Esophagus muscularis mucosa (tissue), 4 donors: ENCODE measurements around the gene EMC10. TPM values are rescaled to one million over a fixed set of nuclear protein-coding genes. Genes with fewer than 3 reads are reported as not detected.
"Not testable (repeated sequence)": the region's sequence is repeated elsewhere in the genome, so short reads cannot be mapped to it uniquely, and the experiment has no call there.

Source experiments
- DNase-seq: peaks from one replicate; pipeline ENCODE4 v3.0.0-alpha.2; 2017; ENCODE audit errors: extremely low spot score
- H3K27ac ChIP-seq, 4 donors: fragments of 200-600 bp; sonication (generic); replicated peaks in 1 of 4; 1 replicate in 3 of 4; 2 replicates in 1 of 4; pipeline ENCODE4 v1.5.1; 2016 to 2019; ENCODE audit warnings: mild to moderate bottlenecking in 1 of 4
- H3K27me3 ChIP-seq, 4 donors: fragments of 200-600 bp; sonication (generic); one replicate each; pipeline versions ENCODE4 v1.5.1 to v1.6.0; 2016 to 2019
- H3K36me3 ChIP-seq, 4 donors: fragments of 200-600 bp; sonication (generic); one replicate each; pipeline ENCODE4 v1.5.1; 2016 to 2019
- H3K4me1 ChIP-seq, 4 donors: fragments of 200-600 bp; sonication (generic); one replicate each; pipeline ENCODE4 v1.5.1; 2016 to 2019
- H3K4me3 ChIP-seq, 4 donors: fragments of 200-600 bp; sonication (generic); 1 replicate in 2 of 4; 2 replicates in 2 of 4; pipeline ENCODE4 v1.5.1; 2016 to 2019; ENCODE audit warnings: mild to moderate bottlenecking in 4 of 4, moderate library complexity in 1 of 4
- H3K9me3 ChIP-seq, 4 donors: fragments of 200-600 bp; sonication (generic); 1 replicate in 3 of 4; 2 replicates in 1 of 4; pipeline ENCODE4 v1.5.1; 2016 to 2019
- EP300 ChIP-seq: sonication (generic); formaldehyde crosslinking; IDR thresholded peaks from one replicate; pipeline ENCODE4 v1.6.1; 2017; ENCODE audit warnings: antibody characterized with exemption
- POLR2A ChIP-seq: fragments of 450-650 bp; IDR thresholded peaks from one replicate; pipeline ENCODE4 v1.6.1; 2017; ENCODE audit warnings: antibody characterized with exemption, moderate library complexity, mild to moderate bottlenecking, low read depth
- POLR2AphosphoS5 ChIP-seq, 2 donors: sonication (generic); formaldehyde crosslinking; IDR thresholded peaks; one replicate each; pipeline ENCODE4 v1.6.1; 2017; ENCODE audit warnings: antibody characterized with exemption in 2 of 2
- WGBS: methylation state at CpG from one replicate; pipeline ENCODE4 v1.1.5; 2018; 5-methylcytosine and 5-hydroxymethylcytosine counted together
- intact Hi-C: fragments of 100-400 bp; cut with DNase I; formaldehyde crosslinking; loops from one replicate; pipeline ENCODE4 v1.15.1; 2023
- total RNA-seq, 4 donors: library from RNA; depleted of rRNA; stranded (reverse); fragments of >200 nt; gene quantifications; one replicate each; pipeline versions ENCODE4 v1.1.0 to v1.2.1, GENCODE V29; 2016
- TF ChIP-seq, protein P1 (sequence below), 3 experiments: fragments of 200-600 bp in 2 of 3; fragments of 450-650 bp in 1 of 3; sonication (generic) in 2 of 3; IDR thresholded peaks; one replicate each; pipeline ENCODE4 v1.5.1; 2017 to 2019; ENCODE audit warnings: antibody characterized with exemption in 3 of 3, mild to moderate bottlenecking in 2 of 3, moderate library complexity in 1 of 3

The EMC10 gene
- total RNA-seq, 4 donors from 2014 or later = 41.1 to 79.1 (median 59.7) TPM

DNA sequence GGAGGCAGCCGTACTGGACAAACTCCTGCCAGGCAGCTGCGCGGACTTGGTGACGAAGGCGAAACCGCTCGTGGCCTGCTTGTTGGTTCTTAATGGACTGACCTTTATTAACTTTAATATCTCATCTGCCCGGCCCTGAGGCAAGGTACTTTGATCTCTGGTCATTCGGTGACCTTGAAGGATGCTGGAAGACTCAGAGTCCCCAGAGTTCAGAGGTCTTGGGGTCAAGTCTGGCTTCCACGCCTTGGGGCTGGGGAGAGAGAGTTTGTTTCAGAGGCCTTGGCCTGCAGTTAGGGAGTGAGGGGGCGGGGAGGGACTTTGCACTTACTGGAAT is 9.6 kb upstream of the EMC10 start:
- WGBS = 82% methylated on average over 11 of the region's 11 CpGs
- Histone ChIP-seq H3K27ac (no peak overlapping the region), H3K9me3 (no peaks in the 10 kb centered on the region), H3K27me3 (peaks cover 0 to 65% (median 0%) of the 10 kb centered on the region in 4 donors), H3K4me3 (no peak overlapping the region), H3K36me3 (no peaks in the 10 kb centered on the region), H3K4me1 (no peaks in the 10 kb centered on the region)
- DNase-seq = no peak
- intact Hi-C loops = no loop called here
- no peak for TF ChIP-seq EP300
- TF ChIP-seq POLR2AphosphoS5 (IDR thresholded peaks at IDR 0.05) = no peak
- TF ChIP-seq POLR2A = no peak
- TF ChIP-seq, protein P1, sequence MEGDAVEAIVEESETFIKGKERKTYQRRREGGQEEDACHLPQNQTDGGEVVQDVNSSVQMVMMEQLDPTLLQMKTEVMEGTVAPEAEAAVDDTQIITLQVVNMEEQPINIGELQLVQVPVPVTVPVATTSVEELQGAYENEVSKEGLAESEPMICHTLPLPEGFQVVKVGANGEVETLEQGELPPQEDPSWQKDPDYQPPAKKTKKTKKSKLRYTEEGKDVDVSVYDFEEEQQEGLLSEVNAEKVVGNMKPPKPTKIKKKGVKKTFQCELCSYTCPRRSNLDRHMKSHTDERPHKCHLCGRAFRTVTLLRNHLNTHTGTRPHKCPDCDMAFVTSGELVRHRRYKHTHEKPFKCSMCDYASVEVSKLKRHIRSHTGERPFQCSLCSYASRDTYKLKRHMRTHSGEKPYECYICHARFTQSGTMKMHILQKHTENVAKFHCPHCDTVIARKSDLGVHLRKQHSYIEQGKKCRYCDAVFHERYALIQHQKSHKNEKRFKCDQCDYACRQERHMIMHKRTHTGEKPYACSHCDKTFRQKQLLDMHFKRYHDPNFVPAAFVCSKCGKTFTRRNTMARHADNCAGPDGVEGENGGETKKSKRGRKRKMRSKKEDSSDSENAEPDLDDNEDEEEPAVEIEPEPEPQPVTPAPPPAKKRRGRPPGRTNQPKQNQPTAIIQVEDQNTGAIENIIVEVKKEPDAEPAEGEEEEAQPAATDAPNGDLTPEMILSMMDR (IDR thresholded peaks at IDR 0.05) = no peak

DNA sequence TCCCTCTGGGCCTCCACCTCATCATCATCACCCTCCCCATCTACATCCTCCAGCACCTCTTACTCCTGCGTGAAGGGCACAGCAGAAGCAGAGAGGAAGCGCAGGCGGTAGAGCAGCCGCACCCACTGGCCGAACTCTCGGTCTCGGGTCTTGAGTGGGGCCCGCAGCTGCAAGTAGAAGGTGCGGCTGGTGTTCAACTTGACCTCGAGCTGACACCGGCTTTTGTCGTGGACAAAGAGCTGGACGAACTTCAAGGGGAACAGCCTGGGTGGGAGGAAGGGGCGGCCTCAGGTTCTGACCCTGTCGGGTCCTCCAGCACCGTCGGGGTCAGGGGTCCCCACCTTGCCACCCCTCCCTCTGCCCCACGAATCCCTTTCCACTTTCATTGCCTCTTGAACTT is 8.7 kb upstream of the EMC10 start:
- intact Hi-C loops = no loop called here
- H3K27me3 ChIP-seq = peaks cover 0 to 56% (median 0%) of the 10 kb centered on the region in 4 donors

DNA sequence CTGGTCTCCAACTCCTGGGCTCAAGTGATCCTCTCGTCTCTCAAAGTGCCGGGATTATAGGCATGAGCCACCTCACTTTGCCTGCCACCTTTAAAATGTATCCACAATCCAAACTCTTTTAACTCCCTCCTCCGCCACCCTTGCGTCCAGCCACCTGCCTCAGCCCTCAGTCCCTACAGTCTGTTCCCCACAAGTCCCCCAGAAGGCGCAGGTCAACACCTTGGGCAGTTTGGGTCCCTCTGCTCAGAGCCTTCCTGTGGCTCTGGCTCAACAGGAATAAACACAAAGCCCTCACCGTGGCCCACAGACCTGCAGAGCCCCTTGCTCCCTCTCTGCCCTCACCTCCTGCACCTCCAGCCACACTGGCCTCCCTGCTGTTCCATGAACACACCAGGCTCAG is 7.5 kb upstream of the EMC10 start:
- no peaks in the 10 kb centered on the region for H3K4me1 ChIP-seq
- H3K36me3 ChIP-seq = no peaks in the 10 kb centered on the region
- intact Hi-C loops = no loop called here
- WGBS = 88% methylated on average over 6 of the region's 6 CpGs
- DNase-seq = no peak
- peaks cover 0 to 46% (median 0%) of the 10 kb centered on the region in 4 donors for H3K27me3 ChIP-seq
- H3K27ac ChIP-seq = no peak overlapping the region
- H3K9me3 ChIP-seq = no peaks in the 10 kb centered on the region
- TF ChIP-seq, protein P1 (IDR thresholded peaks at IDR 0.05) = no peak
- TF ChIP-seq POLR2AphosphoS5 (IDR thresholded peaks at IDR 0.05) = no peak
- no peak overlapping the region for H3K4me3 ChIP-seq

More for the DNA sequence above, 8.7 kb upstream of the EMC10 start:
- Histone ChIP-seq H3K4me1 (no peaks in the 10 kb centered on the region), H3K36me3 (no peaks in the 10 kb centered on the region), H3K9me3 (no peaks in the 10 kb centered on the region), H3K27ac (no peak overlapping the region), H3K4me3 (no peak overlapping the region)
- no peak for TF ChIP-seq POLR2A
- TF ChIP-seq, protein P1 (IDR thresholded peaks at IDR 0.05) = no peak
- no peak for TF ChIP-seq EP300
- TF ChIP-seq POLR2AphosphoS5 (IDR thresholded peaks at IDR 0.05) = no peak
- WGBS = 81% methylated on average over 18 of the region's 18 CpGs
- no peak for DNase-seq

DNA sequence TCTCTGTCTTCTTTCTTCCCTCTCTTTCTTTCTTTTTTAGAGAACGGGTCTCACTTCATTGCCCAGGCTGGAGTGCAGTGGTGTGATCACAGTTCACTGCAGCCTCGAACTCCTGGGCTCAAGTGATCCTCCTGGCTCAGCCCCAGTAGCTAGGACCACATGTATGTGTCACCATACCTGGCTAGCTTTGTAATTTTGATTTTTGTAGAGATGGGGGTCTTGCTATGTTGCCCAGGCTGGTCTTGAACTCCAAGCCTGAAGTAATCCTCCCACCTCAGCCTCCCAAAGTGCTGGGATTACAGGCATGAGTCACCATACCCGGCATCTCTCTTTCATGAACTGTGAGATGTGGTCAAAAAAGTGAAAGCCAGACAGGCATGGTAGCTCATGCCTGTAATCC is 3.0 kb upstream of the EMC10 start:
- 80% methylated on average over 3 of the region's 3 CpGs for WGBS
- H3K9me3 ChIP-seq, H3K36me3 ChIP-seq, H3K4me3 ChIP-seq, H3K27ac ChIP-seq, intact Hi-C loops, DNase-seq: not testable (repeated sequence)
- peaks cover 0 to 16% (median 0%) of the 10 kb centered on the region in 4 donors for H3K27me3 ChIP-seq
- H3K4me1 ChIP-seq = peaks cover 16 to 23% (median 17%) of the 10 kb centered on the region in 4 donors

DNA sequence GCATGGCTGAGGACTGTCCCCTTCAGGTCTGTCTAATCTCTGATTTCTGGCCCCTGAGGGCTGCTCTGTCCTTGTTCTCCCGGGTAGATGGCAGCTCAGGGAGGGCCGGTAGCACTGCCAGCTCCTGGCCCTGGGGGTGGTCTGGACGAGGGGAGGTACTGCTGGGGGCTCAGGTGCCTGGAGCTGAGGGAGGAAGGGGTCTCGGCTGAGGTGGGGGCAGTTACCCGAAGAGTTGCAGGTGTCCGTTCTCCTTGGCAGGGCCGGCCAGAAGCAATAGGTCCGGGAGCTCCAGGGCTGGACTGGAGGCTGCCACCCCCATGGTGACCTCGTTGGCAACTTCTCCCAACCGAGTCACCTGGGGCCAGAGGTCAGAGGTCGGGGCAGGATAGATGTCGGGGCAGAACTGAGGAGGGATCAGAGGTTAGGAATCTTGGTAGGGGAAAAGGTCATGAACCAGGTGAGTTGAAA is 1.2 kb upstream of the EMC10 start:
- peaks cover 9 to 19% (median 18%) of the 10 kb centered on the region in 4 donors for H3K36me3 ChIP-seq
- TF ChIP-seq EP300 (no peak), POLR2A (no peak), POLR2AphosphoS5 (IDR thresholded peaks at IDR 0.05) (no peak)
- TF ChIP-seq, protein P1 (IDR thresholded peaks at IDR 0.05) = no peak
- peaks cover 18 to 34% (median 24%) of the 10 kb centered on the region in 4 donors for H3K4me1 ChIP-seq
- WGBS = 84% methylated on average over 11 of the region's 12 CpGs
- H3K9me3 ChIP-seq = no peaks in the 10 kb centered on the region
- DNase-seq = no peak
- no peaks in the 10 kb centered on the region for H3K27me3 ChIP-seq
- H3K27ac ChIP-seq = no peak overlapping the region
- no peak overlapping the region for H3K4me3 ChIP-seq
- intact Hi-C loops = no loop called here
